BLaER1 (cell line): Measurements from ENCODE around the gene URGCP.
A peak's percentile ranks its signal among the peaks of the same experiment; 100 is the strongest.
"Not testable (repeated sequence)": the region's sequence is repeated elsewhere in the genome, so short reads cannot be mapped to it uniquely, and the experiment has no call there.

Experiments used
- H3K27ac ChIP-seq: shearing (Covaris generic); formaldehyde crosslinking; 2 replicates; pipeline ENCODE4 v1.8.1; 2022
- H3K27me3 ChIP-seq: shearing (Covaris generic); formaldehyde crosslinking; 2 replicates; pipeline ENCODE4 v1.8.1; 2022
- H3K36me3 ChIP-seq: shearing (Covaris generic); formaldehyde crosslinking; 2 replicates; pipeline ENCODE4 v1.8.1; 2022
- H3K4me1 ChIP-seq: shearing (Covaris generic); formaldehyde crosslinking; 2 replicates; pipeline ENCODE4 v1.8.1; 2022
- H3K4me2 ChIP-seq: shearing (Covaris generic); formaldehyde crosslinking; 2 replicates; pipeline ENCODE4 v1.8.1; 2022
- H3K4me3 ChIP-seq: shearing (Covaris generic); formaldehyde crosslinking; 2 replicates; pipeline ENCODE4 v1.8.1; 2022
- H3K9ac ChIP-seq: shearing (Covaris generic); formaldehyde crosslinking; 2 replicates; pipeline ENCODE4 v1.8.1; 2022
- H3K9me3 ChIP-seq: shearing (Covaris generic); formaldehyde crosslinking; 2 replicates; pipeline ENCODE4 v1.8.1; 2022
- H4K20me1 ChIP-seq: shearing (Covaris generic); formaldehyde crosslinking; 2 replicates; pipeline ENCODE4 v1.8.1; 2022
- Cebpa-rat ChIP-seq: shearing (Covaris generic); IDR thresholded peaks from 2 replicates; pipeline ENCODE4 v1.8.1; 2022

The URGCP gene

GRCh38 chr7:43844662-43845061 lies 61.7 kb downstream of the URGCP start:
- Histone ChIP-seq H3K4me1 (no peaks in the 10 kb centered on the region), H4K20me1 (no peaks in the 10 kb centered on the region), H3K9me3 (no peaks in the 10 kb centered on the region), H3K4me3 (no peak overlapping the region), H3K9ac (no peak overlapping the region), H3K36me3 (no peaks in the 10 kb centered on the region), H3K4me2 (no peak overlapping the region), H3K27ac (no peak overlapping the region), H3K27me3 (no peaks in the 10 kb centered on the region)
- TF ChIP-seq Cebpa-rat: no peak

- H3K36me3 ChIP-seq: no peaks in the 10 kb centered on the region
- H3K9me3 ChIP-seq: no peaks in the 10 kb centered on the region
- no peak overlapping the region for H3K27ac ChIP-seq
- H3K9ac ChIP-seq: no peak overlapping the region
- TF ChIP-seq Cebpa-rat: no peak
- no peaks in the 10 kb centered on the region for H4K20me1 ChIP-seq
- H3K4me1 ChIP-seq: no peaks in the 10 kb centered on the region
- H3K4me2 ChIP-seq: no peak overlapping the region
- no peak overlapping the region for H3K4me3 ChIP-seq
- no peaks in the 10 kb centered on the region for H3K27me3 ChIP-seq
These were observed 62.1 kb downstream of the URGCP start for GRCh38 chr7:43844257-43844656.

- H3K9me3 ChIP-seq: no peaks in the 10 kb centered on the region
- no peaks in the 10 kb centered on the region for H4K20me1 ChIP-seq
- H3K27ac ChIP-seq: no peak overlapping the region
- no peak overlapping the region for H3K4me3 ChIP-seq
- H3K9ac ChIP-seq: no peak overlapping the region
- no peak for TF ChIP-seq Cebpa-rat
- no peaks in the 10 kb centered on the region for H3K36me3 ChIP-seq
- no peaks in the 10 kb centered on the region for H3K27me3 ChIP-seq
- H3K4me2 ChIP-seq: no peak overlapping the region
- no peaks in the 10 kb centered on the region for H3K4me1 ChIP-seq
These were observed 63.1 kb downstream of the URGCP start for GRCh38 chr7:43843296-43843695.

GRCh38 chr7:43838201-43838658 lies 68.2 kb downstream of the URGCP start:
- Histone ChIP-seq H4K20me1 (no peaks in the 10 kb centered on the region), H3K36me3 (no peaks in the 10 kb centered on the region), H3K4me3 (peak overlapping the region; percentile 15; the same call in 1 of the 2 replicates), H3K9me3 (0 out of 2 replicates have a peak, but pooled peaks cover 3% of the 10 kb centered on the region), H3K4me1 (peaks cover 7% of the 10 kb centered on the region; the same call in 1 of the 2 replicates), H3K27ac (no peak overlapping the region), H3K27me3 (no peaks in the 10 kb centered on the region), H3K9ac (no peak overlapping the region), H3K4me2 (peak overlapping the region; percentile 53)
- no peak for TF ChIP-seq Cebpa-rat

- Histone ChIP-seq H4K20me1 (no peaks in the 10 kb centered on the region), H3K4me3 (peak overlapping the region; percentile 23; the same call in 1 of the 2 replicates), H3K27ac (0 out of 2 replicates have a peak overlapping the region, but pooled peaks have one; percentile 36), H3K36me3 (no peaks in the 10 kb centered on the region), H3K9ac (no peak overlapping the region), H3K27me3 (no peaks in the 10 kb centered on the region), H3K4me2 (peak overlapping the region; percentile 72), H3K4me1 (peaks cover 7% of the 10 kb centered on the region; the same call in 1 of the 2 replicates), H3K9me3 (peaks cover 28% of the 10 kb centered on the region)
- TF ChIP-seq Cebpa-rat: no peak
These were observed 71.7 kb downstream of the URGCP start for GRCh38 chr7:43834463-43835251.

GRCh38 chr7:43830917-43831316 lies 75.5 kb downstream of the URGCP start:
- not testable (repeated sequence) for H3K4me2 ChIP-seq, H3K9ac ChIP-seq, H4K20me1 ChIP-seq, H3K4me3 ChIP-seq, H3K4me1 ChIP-seq, H3K36me3 ChIP-seq, H3K27ac ChIP-seq, H3K27me3 ChIP-seq
- peaks cover 28% of the 10 kb centered on the region for H3K9me3 ChIP-seq
